Activated CD8-positive, alpha-beta memory T cell treated with anti-CD3 and anti-CD28 coated beads for 24 hours (primary cell): ENCODE data around the gene VEZT.

Source experiments
- DNase-seq: peaks from one replicate; pipeline ENCODE4 v3.0.0-alpha.2; 2020

Gene VEZT

GRCh38 chr12:95326445-95326844, 108.8 kb downstream of the VEZT start:
- DNase-seq, result no peak

DNA sequence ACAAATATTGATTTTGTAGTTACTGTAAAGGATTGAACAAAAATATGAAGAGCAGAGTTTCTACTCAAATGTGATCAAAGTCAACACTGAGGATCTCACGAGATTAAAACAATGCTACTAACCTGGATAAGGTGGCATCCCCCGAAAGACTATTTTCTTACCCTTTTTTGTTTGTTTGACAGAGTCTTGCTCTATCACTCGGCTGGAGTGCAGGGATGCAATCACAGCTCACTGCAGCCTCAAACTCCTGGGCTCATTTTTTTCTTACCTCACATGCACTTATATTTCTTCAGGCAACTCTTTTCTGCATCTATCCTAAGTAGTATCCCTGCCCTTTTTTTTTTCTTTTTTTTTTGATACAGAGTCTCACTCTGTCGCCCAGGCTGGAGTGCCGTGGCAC, 109.2 kb downstream of the VEZT start:
- no peak for DNase-seq

DNA sequence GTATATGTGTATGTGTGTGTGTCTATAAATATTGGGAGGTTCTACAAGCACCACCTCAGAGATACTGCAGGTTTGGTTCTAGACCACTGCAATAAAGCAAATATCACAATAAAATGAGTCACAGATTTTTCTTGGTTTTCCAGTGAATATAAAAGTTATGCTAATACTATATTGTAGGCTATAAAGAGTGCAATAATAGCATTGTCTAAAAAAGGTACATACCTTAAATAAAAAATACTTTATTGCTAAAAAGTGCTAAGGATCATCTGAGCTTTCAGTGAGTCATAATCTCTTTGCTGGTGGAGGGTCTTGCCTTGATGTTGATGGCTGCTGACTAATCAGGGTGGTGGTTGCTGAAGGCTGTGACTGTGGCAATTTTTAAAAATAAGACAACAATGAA, 111.1 kb downstream of the VEZT start:
- no peak for DNase-seq

- DNase-seq, result no peak
Measured at GRCh38 chr12:95335948-95336347, 118.3 kb downstream of the VEZT start.

DNA sequence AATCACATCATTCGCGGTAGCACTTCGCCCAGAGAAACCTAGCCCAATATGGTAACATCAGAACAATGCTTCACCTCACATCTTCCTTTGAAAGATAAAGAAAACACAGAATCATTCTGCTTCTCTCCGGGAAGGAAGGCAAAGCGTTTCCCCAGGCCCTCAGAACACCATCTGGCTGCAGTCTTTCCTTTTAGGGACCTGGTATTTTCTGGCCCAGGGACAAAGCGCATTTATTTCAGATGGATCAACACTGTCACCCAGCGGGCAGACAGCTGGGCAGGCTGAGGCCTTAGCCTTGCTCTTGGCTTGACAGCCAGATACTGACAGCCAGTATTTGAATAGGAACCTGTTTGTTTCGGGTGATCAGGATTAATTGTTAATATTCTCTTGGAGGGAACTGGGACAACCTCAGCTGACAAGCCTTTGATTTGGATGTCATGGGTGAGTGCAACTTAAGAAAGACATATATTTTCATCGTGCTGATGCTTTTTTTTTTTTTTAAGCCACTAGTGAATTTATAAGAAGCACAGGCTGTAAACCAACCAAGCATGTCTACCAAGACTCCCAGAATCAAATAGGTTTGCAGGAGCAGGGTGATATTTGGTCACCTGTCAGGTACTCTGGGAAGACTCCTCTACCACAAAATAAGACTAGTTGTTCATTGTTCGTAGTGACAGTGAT, 118.9 kb downstream of the VEZT start:
- no peak for DNase-seq

- DNase-seq, result no peak
Measured at GRCh38 chr12:95337146-95337545, 119.5 kb downstream of the VEZT start.

DNA sequence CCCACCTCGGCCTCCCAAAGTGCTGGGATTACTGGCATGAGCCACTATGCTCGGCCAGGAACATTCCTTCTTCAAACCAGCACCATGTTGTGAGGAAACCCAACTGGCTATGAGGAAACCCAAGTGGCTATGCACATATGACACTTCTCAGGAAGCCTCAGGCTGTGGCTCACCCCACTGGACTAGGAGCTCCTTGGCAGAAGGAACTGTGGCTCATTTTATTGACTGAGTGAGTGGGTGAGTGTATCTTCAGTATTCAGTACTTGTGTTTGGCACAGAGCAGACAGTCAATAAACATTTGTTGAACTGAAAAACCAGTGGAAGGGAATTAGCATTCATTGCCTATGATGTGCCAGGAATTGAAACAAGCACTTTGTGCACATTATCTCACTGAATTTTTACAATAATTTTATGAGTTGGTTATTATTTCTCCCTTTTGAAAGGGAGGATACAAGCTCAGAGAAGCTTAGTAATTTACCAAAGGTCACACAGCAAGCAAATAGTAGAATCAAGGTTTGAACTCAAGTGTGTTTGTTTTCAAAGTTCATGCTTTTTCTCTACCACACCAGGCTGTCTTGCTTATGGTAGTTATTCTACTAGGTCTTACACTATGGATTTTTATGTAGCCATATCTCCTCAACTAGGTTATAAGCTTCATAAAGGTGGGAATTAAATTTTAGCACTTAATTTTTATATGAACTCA, 121.6 kb downstream of the VEZT start:
- no peak for DNase-seq

- no peak for DNase-seq
Measured at GRCh38 chr12:95342008-95342407, 124.4 kb downstream of the VEZT start.

DNA sequence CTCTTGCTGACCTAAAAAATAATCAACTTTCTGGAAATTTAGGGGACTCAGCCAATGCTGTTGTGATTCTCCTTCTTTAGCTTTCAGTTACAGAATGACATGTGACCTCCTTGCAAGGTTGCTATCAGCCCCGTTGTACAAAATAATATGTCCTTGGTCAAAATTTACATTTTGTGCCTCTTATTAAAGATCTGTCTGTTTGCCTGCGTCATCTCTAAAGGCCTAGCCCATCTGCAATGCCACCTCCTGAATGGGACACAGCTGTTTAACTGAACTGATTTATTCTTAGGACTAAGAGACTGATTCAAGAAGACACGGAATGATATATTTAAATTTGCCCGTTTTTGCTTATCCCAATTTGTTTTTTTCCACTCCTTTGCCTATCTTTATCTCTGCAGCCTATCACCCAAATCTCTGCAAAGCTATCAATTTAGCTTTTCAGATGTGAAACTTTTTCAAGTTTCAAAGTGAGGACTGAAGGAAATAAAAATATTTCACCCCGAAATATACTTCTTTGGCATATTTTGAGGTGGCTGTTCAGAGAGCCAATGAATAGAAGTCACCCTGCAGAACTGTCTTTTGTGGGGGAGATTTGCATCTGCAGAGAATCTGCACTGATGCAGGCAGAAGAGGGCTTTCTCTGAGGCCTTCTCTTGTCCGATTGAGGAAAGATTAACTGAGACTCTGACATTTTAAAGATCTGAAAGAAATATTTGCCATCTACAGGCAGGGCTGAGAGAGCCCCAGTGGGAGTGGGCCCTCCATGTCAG, 126.0 kb downstream of the VEZT start:
- DNase-seq, result no peak

DNA sequence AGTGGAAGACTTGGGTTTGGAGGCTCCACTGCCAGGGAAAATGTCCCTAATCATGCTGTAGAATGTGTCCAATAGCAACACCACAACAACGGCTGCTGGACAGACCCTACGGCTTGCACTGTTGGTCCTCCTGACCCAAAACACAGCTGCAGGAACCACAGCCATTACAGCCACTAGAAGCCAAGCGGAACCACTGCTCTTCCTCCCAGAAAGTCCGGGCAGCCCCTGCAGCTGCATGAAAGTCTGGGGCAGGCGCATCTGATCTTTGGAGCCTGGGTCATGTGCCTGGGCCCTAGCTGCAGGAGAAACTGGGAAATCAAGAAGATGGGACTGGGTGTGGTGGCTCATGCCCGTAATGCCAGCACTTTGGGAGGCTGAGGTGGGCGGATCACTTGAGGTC, 131.7 kb downstream of the VEZT start:
- DNase-seq, result no peak

GRCh38 chr12:95351748-95352147, 134.1 kb downstream of the VEZT start:
- DNase-seq, result no peak
